GM21717 (cell line): ENCODE measurements around the gene EZH1.

Experiments used
- ATAC-seq: cut with Tn5 transposase; IDR thresholded peaks from one replicate; pipeline ENCODE4 v1.9.1; 2021; ENCODE audit warnings: mild to moderate bottlenecking, moderate library complexity; ENCODE audit not compliant: unreplicated experiment

Gene EZH1

DNA sequence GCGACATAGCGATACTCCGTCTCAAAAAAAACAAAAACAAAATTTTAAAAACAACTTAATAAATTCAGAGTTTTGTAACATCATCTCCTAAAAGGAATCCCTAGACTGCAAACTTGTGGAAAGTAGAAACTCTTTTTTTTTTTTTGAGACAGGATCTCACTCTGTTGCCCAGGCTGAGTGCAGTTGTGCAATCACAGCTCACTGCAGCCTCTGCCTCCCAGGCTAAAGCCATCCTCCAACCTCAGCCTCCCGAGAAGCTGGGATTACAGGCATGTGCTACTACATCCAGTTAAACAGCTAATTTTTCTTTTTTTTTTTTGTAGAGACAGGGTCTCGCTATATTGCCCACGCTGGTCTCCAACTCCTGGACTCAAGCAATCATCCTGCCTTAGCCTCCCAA lies 19.7 kb downstream of the EZH1 start:
- no peak for ATAC-seq

DNA sequence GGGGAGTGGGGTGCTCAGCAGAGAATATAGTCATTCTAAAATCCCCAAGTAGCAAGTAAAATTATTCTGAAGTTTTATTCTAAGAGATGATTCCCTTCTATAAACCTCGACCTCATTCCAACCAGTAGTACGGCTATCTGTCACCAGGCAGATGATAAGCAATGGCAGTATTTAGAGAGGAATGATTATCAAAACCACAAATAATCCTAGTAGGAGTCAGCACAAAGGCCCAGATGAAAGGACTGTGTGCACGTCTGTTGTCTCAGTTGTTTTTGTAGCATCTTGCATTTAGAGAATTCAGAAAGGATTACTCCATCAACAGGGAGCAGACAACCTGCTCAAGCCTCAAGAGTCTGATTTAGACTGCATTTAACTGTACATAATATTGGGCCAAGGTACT lies 21.2 kb downstream of the EZH1 start:
- ATAC-seq = no peak

DNA sequence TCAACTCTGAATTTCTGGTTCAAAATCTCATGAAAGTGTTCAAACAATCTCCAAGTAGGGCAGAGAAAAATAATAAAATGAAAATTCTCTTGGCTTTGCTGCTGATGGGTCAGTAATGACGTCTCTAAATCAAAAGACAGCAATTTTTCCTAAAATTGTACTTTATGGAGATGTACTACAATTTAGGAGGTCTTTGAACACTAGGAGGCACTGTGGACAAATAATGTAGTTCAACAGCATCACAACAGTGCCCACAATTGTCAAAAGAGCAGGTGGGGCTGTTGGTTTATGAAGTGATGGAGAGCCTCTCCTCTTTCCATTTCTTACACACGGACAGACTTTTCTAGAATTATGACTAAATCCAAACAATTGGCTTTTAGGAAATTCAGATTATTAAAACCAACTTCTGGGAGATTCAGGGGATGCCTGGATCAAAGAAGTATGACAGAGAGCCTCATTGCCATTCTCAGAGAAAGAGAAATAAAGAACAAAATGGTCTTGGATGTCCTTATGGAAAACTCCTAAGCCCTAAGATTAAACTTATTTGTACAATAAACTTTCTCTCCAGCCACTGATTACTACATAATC lies 23.8 kb downstream of the EZH1 start:
- ATAC-seq = no peak

DNA sequence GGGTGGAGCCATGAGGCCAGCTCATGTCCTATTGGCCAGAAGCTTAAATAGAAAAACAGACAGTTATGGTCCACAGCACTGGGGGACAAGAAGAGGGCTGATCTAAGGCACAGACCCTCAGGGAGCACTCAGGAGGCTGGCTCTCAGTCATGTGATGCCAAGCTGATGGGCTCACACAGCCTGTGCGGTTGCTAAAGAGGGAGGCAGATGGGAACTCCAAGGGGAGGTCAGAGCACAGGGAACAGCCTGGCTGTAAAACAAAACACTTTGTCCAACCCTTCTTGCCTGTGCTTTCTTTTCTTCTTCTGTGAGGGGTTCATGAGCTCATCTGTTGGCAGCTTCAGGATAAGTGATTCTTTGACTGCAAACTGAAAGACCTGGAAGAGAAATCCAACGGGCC lies 35.3 kb downstream of the EZH1 start:
- ATAC-seq = no peak

DNA sequence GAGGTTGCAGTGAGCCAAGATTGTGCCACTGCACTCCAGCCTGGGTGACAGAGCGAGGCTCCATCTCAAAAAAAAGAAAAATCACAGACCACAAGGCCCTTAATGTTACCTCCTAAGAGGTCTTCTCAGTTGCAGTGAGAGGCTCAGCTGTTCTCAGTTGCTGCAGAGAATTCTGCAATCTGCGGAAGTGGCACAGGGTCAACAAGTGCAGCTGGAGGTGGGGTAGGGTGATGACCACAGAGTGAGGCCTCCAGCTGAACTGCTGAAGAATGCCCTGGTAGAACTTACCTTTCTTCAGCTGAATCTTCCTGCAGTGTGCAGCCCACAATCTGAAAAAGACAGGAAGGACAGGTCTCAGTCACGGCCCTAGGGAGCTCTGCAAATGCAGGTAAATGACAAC lies 36.3 kb downstream of the EZH1 start:
- ATAC-seq = no peak

DNA sequence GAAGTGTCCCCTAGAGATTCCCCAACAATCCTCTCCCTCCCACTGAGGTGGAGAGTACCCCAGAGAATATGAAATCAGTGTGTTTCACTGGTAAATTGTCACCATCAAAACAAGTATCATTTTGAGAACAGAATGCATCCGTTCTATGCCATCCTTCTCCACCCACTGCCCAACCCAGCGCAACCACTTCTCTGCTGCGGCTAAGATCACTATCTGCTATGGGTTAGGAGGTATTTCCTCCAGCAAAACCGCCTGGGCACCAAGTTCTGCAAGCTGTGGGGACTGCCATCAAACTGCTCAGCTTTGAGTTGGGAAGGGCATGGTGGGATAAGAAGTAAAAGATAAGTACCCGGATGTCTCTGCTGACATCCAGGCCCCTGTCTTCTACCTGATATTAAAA lies 38.1 kb downstream of the EZH1 start:
- no peak for ATAC-seq

DNA sequence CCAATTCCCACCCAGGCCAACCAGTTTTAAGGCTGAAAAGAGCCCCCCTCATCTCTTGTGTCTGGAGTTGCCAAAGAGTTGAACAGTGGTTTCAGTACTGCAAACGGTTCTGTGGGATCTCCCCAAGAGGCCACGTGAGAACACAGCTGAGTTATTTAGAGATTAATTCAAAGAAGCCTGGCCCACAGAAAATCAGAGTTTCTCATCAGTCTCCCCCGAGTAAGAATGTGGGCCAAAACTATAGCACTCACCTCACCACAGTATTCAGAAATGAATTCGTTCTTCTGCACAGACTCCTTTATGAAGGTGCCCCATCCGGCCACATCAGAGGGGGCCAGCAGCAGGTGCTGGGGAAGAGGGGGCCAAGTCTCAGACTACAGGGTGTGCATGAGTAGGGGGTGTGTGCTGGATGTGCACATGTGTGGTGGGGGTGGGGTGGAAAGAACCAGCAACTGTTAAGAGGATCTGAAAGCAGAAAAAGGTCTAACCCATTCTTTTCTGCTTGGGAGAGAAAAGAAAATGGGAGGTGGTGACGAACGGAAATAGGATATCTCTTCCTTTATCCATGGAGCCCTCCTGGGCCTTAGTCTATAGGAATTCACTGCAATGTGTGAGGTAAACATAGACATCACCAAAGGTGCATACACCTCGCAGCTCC lies 39.9 kb downstream of the EZH1 start:
- ATAC-seq = peak; percentile 55

DNA sequence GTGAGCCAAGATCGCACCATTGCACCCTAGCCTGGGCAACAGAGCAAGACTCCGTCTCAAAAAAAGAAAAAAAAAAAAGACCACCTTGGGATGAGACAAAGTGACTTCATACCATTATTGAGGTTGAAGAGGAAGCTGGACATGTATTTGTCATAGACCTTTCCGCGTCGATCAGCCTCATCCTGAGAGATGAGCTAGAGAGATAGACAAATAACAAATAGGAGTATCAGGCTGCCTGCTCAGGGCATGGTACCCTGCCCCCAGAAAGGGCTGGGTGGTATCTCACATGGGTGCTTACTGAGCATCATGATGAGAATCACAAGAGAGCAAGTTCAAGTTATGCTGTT lies 40.4 kb downstream of the EZH1 start:
- peak; percentile 19 for ATAC-seq

DNA sequence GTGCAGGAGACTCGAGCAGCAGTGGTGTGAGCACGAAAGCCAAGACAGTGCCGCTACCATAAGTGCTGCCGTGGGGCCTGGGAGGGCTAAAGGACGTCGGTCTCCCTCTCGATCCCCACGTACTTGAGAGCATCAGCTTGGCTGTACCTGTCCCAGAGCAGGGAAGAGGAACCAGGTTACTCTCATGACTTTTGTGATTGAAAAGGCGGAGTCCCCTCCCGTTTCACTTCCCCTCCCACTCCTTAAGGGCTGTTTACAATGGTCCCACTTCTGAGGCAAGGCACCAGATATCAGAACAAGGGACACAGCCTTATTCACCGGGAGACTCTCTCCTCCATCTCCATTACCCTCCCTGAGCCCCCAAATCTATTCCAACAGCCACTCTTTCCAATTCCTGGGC lies 42.4 kb downstream of the EZH1 start:
- ATAC-seq = no peak

DNA sequence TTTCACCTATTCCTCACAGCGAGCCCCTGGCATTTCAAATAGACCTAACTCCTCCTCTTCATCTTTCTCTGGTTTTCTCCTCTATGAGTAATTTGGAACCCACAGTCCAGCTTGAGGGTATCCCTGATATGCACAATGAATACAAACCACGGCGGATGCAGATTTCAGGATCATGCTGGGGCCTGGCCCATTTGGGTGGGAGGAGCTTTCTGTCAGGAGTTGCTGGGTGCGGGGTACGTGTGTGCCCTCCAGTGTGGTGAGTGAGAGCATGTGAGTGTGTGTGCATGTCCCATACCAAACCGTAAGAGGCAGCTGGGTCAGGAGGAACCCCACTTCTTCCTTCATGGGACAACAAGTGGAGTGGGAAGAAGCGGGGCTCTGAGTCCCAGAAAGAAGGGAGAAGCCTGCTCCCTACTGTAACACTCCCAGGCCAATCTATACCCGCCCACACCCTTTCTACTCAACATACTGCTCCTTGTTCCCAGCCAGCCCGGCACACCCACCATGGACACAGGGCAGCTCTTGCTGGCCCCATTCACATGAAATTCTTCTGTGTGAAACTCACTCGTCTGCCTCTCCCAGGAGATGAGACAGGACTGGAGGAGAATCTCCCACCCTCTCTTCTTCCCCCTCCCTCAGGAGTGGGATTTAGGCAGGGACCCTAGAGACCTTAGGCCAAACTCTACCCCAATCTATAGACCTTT lies 44.1 kb downstream of the EZH1 start:
- no peak for ATAC-seq

DNA sequence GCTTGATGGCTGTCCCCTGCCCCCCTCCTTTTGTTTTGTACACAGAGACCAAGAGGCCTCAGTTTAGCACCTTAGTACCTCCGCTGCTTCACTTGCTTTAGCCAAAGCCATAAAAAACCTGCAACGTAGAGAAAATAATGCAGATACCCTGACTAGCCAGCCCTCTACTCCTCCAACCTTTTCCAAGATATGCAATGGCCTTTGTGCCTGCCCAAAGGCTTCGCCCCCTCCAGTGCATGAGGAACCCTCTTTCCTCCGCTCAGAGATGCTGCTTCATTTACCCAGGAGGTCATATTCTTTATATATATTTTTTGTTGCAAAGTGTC lies 45.5 kb downstream of the EZH1 start:
- no peak for ATAC-seq

DNA sequence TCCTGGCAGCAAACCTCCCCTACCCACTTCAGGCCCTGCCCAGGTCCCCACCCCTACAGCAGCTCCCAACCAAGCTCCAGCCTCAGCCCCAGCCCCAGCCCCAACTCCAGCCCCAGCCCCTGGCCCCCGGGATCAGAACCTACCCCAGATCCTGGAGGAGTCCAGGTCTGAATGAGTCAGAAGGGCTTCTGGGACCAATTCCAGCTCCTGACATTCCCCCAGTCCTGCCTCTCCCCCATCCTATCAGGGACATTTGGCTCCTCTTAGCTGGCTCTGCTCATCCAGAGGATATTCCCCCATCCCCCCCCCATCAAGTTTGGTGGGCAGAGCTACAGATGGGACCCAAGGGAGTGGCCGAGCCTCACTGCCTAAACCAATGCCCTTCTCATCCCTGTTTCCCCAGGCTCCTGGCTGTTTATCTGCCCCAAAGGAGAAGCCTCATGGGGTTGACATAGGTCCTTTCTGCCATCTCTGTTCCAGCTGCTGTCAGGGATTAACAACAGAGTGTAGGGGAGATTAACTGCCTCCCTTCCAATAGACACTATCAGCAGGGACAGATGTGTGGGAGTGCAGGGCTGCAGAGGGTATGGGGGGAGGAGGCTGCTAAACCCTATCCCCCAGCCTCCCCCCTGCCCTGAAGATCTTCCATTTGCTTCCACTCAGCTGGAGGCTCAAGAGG lies 46.0 kb downstream of the EZH1 start:
- ATAC-seq = no peak

DNA sequence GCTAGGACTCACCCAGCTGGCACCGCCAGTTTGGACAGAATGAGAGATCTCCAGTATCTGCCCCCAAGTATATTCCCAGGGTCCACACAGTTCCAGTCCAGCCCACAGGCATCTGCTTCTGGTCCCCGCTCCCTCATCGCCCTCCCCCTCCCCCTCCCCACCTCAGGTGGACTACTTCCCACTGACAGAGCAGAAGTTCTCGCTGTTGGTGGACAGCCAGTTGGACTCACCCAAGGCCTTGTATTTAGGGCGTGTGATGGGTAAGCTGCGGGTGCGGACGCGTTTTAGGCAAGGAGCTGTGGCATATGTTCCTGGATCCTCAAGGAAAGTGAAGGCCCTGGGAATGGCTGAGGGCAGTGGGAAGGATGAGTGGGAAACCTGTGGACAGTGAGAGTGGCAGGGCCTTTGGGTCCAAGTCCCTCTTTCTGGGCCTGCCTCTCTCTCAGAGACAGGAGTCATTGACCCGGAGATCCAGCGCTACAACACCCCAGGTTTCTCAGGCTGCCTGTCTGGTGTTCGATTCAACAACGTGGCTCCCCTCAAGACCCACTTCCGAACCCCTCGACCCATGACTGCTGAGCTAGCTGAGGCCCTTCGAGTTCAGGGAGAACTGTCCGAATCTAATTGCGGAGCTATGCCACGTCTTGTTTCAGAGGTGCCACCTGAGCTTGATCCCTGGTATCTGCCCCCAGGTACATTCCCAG lies 47.6 kb downstream of the EZH1 start:
- ATAC-seq = no peak

DNA sequence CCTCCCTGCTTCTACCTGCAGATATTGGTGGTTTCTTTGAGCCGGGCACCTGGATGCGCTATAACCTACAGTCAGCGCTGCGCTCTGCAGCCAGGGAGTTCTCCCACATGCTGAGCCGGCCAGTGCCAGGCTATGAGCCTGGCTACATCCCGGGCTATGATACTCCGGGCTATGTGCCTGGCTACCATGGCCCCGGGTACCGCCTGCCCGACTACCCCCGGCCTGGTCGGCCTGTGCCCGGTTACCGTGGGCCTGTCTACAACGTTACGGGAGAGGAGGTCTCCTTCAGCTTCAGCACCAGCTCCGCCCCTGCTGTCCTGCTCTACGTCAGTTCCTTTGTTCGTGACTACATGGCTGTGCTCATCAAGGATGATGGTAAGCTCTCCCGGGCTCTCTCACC lies 49.3 kb downstream of the EZH1 start:
- no peak for ATAC-seq

DNA sequence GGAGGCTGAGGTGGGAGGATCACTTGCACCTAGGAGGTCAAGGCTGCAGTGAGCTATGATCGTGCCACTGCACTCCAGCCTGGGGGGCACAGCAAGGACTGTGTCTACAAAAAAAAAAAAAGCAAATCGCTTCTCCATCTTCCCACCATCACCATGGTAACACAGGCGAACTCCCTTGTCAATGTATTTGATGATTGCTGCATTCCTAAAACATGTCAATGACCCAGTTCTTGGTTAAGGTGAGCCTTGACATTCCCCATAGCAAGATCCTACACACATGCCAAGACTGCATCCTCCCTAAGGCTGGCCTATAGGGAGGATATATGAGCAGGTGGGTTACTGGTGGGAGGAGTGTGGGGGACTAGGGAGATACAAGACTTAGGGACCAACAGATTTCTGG lies 50.3 kb downstream of the EZH1 start:
- ATAC-seq = no peak

DNA sequence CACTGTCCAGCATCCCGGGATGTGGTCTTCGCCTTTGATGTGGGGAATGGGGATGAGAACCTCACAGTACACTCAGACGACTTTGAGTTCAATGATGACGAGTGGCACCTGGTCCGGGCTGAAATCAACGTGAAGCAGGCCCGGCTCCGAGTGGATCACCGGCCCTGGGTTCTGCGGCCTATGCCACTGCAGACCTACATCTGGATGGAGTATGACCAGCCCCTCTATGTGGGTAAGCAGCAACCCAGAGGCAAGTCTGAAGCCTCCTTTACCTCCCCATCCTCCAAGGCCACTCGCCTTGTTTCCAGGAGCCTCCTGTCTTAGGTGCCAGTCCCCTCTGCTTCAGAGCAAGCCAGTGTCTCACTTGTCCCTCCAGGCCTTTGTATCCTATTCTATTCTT lies 52.4 kb downstream of the EZH1 start:
- ATAC-seq = no peak

DNA sequence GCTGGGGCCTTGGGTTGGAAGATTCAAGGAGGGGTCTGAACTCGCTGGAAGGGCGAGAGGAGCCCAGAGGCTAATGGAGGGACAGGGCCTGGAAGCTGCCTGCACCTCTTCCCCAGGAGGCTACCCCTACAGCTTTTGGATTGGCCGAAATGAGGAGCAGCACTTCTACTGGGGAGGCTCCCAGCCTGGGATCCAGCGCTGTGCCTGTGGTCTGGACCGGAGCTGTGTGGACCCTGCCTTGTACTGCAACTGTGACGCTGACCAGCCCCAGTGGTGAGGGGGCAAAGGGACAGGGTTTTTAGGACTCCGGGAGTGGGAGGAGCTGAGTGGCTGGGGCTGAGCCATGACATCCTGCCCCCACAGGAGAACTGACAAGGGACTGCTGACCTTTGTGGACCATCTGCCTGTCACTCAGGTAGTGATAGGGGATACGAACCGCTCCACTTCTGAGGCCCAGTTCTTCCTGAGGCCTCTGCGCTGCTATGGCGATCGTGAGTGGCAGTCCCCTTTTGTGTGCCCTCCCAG lies 53.8 kb downstream of the EZH1 start:
- ATAC-seq = no peak

DNA sequence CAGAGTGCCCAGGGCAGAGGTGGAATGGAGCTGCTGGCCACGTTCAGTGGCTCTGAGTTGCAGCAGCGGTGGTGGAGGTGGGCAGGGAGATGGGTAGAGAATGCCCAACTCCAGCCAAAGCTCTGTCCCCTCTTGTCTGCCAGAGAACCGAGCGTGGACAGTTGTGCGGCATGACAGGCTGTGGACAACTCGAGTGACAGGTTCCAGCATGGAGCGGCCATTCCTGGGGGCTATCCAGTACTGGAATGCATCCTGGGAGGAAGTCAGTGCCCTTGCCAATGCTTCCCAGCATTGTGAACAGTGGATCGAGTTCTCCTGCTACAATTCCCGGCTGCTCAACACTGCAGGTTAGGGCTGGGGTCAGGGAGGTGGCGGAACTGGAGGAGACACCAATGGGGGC lies 54.2 kb downstream of the EZH1 start:
- no peak for ATAC-seq

DNA sequence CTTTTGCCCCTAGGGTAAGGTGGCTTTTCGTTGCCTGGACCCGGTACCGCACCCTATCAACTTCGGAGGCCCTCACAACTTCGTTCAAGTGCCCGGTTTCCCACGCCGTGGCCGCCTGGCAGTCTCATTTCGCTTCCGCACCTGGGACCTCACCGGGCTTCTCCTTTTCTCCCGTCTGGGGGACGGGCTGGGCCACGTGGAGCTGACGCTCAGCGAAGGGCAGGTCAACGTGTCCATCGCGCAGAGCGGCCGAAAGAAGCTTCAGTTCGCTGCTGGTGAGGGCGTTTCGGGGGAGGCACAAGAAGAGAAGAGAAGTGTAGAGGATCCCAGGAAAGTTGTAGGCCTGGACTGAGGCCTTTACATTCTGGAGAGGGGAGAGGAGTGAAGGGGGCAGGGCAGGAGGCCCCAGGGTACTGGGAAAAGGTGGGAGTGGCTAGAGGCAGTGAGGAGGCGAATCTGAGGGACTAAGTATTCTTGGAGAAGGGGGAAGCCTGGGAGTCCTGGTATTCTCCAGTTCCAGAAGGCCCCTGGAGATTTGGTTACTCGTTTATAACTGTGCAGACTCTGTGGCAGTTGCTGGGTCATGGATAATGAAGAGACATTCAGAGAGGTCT lies 57.0 kb downstream of the EZH1 start:
- ATAC-seq = no peak

DNA sequence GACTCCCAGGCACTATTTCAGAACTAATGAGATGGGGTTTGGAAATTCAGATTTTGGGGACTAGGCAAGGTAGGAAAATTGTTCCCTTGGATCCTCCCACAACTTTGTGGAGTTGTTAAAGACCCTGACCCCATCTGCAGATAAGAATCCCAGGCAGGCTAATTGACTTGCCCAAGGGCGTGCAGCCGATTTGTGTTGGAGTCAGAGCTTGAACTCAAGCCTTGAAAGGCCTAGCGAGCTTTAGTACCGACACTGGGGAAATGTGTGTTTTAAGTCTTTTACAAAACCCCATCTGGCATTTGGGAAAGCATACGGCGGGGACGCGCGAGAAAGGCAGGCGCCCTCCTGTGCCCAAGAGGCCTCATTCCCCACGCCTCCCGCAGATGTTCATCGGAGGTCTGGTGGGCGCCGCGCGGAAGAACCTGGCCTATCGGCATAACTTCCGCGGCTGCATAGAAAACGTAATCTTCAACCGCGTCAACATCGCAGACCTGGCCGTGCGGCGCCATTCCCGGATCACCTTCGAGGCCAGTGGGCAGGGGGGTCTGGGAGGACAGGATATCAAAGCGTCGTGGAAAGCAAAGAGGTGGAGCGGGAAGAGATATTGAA lies 58.2 kb downstream of the EZH1 start:
- no peak for ATAC-seq

DNA sequence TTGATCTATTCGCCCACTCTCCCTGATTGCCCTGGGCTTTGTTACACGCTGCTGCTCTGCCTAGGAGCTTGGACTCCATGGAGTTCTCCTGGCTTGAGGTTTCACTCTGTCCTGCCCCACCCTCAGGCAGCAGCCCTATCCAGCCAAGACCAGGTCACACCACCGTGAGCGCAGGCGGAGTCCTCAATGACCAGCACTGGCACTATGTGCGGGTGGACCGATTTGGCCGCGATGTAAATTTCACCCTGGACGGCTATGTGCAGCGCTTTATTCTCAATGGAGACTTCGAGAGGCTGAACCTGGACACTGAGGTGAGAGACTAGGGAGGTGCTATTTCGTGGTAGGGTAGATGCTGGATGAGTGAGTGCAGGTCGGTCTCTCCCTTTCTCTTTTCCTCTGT lies 59.0 kb downstream of the EZH1 start:
- ATAC-seq = no peak
